Measurements from ENCODE around the gene SLC35F4.

Gene SLC35F4

DNA sequence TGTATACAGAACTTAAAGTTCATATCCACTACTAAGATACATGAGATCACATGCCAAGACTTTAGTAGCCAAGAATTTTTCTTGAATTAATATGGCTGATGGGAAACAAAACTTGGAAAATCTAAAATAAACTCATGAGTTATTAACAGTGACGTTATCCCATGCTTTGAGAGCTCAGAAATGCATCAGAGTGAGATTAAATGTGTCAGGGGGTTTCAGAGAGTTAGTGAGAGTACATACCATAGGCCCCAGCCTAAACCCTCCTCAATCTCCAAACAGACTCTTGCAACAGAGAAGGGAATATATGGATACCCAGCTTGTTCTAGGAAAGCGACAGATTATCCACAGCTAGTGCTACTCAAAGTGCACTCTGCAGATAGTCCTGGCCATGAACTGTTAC lies 19.3 kb downstream of the SLC35F4 start:
- TF ChIP-seq FOXP2 (optimal IDR thresholded peaks at IDR 0.05; ENCODE audit: borderline replicate concordance, extremely low read depth, extremely low read length, insufficient read depth) (no peak), TAF1 (IDR thresholded peaks at IDR 0.05; ENCODE audit: borderline replicate concordance, insufficient read depth, low read length) (no peak), POLR2AphosphoS5 (IDR thresholded peaks at IDR 0.05; ENCODE audit: low read depth, low read length) (no peak), SIN3A (IDR thresholded peaks at IDR 0.05; ENCODE audit: borderline replicate concordance, insufficient read depth, low read length) (no peak)
- TF ChIP-seq, protein P1, sequence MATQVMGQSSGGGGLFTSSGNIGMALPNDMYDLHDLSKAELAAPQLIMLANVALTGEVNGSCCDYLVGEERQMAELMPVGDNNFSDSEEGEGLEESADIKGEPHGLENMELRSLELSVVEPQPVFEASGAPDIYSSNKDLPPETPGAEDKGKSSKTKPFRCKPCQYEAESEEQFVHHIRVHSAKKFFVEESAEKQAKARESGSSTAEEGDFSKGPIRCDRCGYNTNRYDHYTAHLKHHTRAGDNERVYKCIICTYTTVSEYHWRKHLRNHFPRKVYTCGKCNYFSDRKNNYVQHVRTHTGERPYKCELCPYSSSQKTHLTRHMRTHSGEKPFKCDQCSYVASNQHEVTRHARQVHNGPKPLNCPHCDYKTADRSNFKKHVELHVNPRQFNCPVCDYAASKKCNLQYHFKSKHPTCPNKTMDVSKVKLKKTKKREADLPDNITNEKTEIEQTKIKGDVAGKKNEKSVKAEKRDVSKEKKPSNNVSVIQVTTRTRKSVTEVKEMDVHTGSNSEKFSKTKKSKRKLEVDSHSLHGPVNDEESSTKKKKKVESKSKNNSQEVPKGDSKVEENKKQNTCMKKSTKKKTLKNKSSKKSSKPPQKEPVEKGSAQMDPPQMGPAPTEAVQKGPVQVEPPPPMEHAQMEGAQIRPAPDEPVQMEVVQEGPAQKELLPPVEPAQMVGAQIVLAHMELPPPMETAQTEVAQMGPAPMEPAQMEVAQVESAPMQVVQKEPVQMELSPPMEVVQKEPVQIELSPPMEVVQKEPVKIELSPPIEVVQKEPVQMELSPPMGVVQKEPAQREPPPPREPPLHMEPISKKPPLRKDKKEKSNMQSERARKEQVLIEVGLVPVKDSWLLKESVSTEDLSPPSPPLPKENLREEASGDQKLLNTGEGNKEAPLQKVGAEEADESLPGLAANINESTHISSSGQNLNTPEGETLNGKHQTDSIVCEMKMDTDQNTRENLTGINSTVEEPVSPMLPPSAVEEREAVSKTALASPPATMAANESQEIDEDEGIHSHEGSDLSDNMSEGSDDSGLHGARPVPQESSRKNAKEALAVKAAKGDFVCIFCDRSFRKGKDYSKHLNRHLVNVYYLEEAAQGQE (IDR thresholded peaks at IDR 0.05; ENCODE audit: insufficient read depth in 1 of 2, low read depth in 2 of 2, low read length in 2 of 2): no peak

DNA sequence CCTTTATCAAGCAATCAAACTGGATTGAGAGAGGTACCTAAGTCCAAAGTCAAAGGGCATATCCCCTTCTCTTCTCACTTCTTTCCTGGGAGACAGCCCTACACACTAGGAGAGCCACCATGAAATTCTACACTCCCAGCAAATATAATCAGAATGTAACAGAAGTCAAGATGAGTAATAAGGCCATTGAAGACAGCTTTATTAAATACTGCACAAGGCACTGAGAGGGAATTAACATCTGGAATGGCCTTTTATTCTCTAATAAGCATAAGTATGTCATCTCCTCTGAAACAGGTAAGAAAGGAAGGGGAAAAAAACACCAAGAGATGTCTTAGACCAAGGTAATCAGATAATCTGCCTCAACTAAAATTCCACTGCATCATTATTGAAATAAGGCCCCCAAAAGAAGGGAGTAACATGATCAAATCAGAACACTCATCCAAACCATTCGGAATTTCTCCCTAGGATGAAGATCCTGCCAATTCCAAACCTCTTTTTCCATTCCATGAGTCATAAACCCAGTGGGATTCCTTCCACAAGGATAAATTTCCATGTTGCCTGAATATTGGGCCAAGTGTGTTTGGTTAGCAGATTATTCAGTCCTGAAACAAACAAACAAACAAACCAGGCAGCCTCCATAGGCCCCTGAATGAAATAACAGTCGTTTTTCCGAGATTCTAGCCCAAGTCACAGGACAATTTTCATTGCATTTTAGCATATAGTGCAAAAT lies 19.9 kb downstream of the SLC35F4 start:
- TF ChIP-seq TAF1 (IDR thresholded peaks at IDR 0.05; ENCODE audit: borderline replicate concordance, insufficient read depth, low read length) (no peak), FOXP2 (optimal IDR thresholded peaks at IDR 0.05; ENCODE audit: borderline replicate concordance, extremely low read depth, extremely low read length, insufficient read depth) (no peak), POLR2AphosphoS5 (IDR thresholded peaks at IDR 0.05; ENCODE audit: low read depth, low read length) (no peak), SIN3A (IDR thresholded peaks at IDR 0.05; ENCODE audit: borderline replicate concordance, insufficient read depth, low read length) (no peak)
- TF ChIP-seq, protein P1 (IDR thresholded peaks at IDR 0.05; ENCODE audit: insufficient read depth in 1 of 2, low read depth in 2 of 2, low read length in 2 of 2): no peak

DNA sequence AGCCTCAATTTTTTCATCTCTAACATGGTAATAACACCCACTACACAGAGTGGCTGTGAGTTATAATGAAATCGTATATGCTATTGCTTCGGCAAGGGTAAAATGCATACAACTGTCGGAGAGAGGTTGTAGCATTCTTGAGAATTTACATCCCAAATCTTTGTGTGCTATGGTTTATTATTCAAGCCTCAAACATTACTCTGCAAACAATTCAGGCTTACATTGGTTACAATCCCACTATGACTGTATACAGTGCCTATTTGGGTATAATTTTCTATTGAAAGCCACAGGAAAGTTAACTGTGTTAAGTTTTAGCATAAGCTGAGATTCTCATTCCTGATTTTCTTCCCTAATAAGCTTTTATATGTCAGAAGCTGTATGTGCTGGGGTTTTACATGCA lies 20.6 kb downstream of the SLC35F4 start:
- TF ChIP-seq POLR2AphosphoS5 (IDR thresholded peaks at IDR 0.05; ENCODE audit: low read depth, low read length) (no peak), TAF1 (IDR thresholded peaks at IDR 0.05; ENCODE audit: borderline replicate concordance, insufficient read depth, low read length) (no peak), SIN3A (IDR thresholded peaks at IDR 0.05; ENCODE audit: borderline replicate concordance, insufficient read depth, low read length) (no peak), FOXP2 (optimal IDR thresholded peaks at IDR 0.05; ENCODE audit: borderline replicate concordance, extremely low read depth, extremely low read length, insufficient read depth) (no peak)
- TF ChIP-seq, protein P1 (IDR thresholded peaks at IDR 0.05; ENCODE audit: insufficient read depth in 1 of 2, low read depth in 2 of 2, low read length in 2 of 2): no peak

DNA sequence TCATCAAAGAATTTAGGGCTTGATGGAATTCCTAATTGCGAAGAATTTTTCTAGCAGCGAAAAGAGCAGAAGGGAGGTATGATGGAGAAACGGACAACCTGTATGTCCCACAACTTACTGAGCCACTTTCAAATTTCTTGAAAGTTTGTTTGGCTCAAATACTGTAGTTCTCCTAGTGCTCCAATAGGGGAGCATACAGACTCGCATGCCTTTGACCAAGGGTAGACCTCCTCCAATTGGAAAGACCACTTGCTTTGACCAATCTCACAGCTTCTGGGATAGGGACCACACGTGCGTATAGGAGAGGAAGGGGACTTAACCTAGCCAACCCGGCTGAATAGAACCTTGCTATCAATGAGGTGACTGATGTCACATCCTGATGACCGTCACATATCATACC lies 28.6 kb downstream of the SLC35F4 start:
- TF ChIP-seq, protein P1 (IDR thresholded peaks at IDR 0.05; ENCODE audit: insufficient read depth in 1 of 2, low read depth in 2 of 2, low read length in 2 of 2): no peak

DNA sequence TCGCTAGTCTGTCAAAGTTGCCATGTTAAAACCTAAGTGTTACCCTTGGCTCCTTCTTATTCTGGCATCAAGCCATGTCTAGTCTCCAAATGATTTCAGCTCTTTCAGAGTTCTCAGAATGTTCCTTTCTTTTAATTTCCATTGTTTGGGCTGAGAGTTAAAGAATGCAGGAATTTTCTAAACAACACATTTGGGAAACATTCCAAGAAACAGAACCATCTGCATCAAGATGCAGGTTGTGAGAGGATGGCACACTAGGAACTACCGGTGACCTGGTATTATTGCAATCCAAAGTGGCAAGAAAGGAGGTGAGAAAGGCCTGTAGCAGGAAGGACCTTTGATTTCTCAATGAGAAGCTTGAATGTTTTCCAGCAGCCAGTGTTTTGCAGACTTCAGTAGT lies 30.1 kb downstream of the SLC35F4 start:
- TF ChIP-seq, protein P1 (IDR thresholded peaks at IDR 0.05; ENCODE audit: insufficient read depth in 1 of 2, low read depth in 2 of 2, low read length in 2 of 2): no peak
- no peak for TF ChIP-seq TAF1 (IDR thresholded peaks at IDR 0.05; ENCODE audit: borderline replicate concordance, insufficient read depth, low read length)
- TF ChIP-seq POLR2AphosphoS5 (IDR thresholded peaks at IDR 0.05; ENCODE audit: low read depth, low read length): no peak
- TF ChIP-seq FOXP2 (optimal IDR thresholded peaks at IDR 0.05; ENCODE audit: borderline replicate concordance, extremely low read depth, extremely low read length, insufficient read depth): no peak
- no peak for TF ChIP-seq SIN3A (IDR thresholded peaks at IDR 0.05; ENCODE audit: borderline replicate concordance, insufficient read depth, low read length)

Measured in PFSK-1 (cell line).